Psoas muscle (tissue), 8 donors: ENCODE measurements around the gene MBTPS1. TPM values are rescaled to one million over a fixed set of nuclear protein-coding genes. Genes with fewer than 3 reads are reported as not detected.

Experiments used
- ATAC-seq, 4 donors: fragments of 200-7000 bp; cut with Tn5 transposase; one replicate each; pipeline ENCODE4 v1.9.1; 2020; ENCODE audit warnings: moderate library complexity in 3 of 4, mild to moderate bottlenecking in 2 of 4
- DNase-seq, 2 donors: peaks; one replicate each; pipeline ENCODE4 v3.0.0-alpha.2; 2020
- H3K27ac ChIP-seq: fragments of 200-600 bp; one replicate; pipeline ENCODE4 v1.8.0; 2022
- H3K27me3 ChIP-seq, 3 donors: fragments of 200-600 bp in 1 of 3; one replicate each; pipeline versions ENCODE4 v1.6.1 to v1.8.0; 2013 to 2022; ENCODE audit warnings: low read length in 2 of 3, mild to moderate bottlenecking in 2 of 3, moderate library complexity in 1 of 3; ENCODE audit not compliant: insufficient read depth in 3 of 3
- H3K36me3 ChIP-seq, 2 donors: fragments of 200-600 bp in 1 of 2; one replicate each; pipeline versions ENCODE4 v1.6.1 to v1.8.0; 2013 to 2022; ENCODE audit warnings: low read depth in 1 of 2, mild to moderate bottlenecking in 1 of 2, moderate library complexity in 1 of 2; ENCODE audit not compliant: insufficient read depth in 1 of 2
- H3K4me1 ChIP-seq: fragments of 200-600 bp; one replicate; pipeline ENCODE4 v1.8.0; 2022
- H3K4me3 ChIP-seq: fragments of 200-600 bp; one replicate; pipeline ENCODE4 v1.8.0; 2022; ENCODE audit warnings: mild to moderate bottlenecking
- H3K9me3 ChIP-seq: fragments of 200-600 bp; one replicate; pipeline ENCODE4 v1.8.0; 2022
- WGBS, 3 donors: extraction: QIAGEN DNeasy Blood & Tissue Kit; methylation state at CpG; one replicate each; pipeline versions ENCODE4 v1.1.6 to v1.1.7; 2013; 5-methylcytosine and 5-hydroxymethylcytosine counted together
- intact Hi-C, 2 donors: fragments of 100-400 bp; cut with DNase I; formaldehyde crosslinking; loops; one replicate each; pipeline versions ENCODE4 v1.11.0 to v1.14.2; 2022
- polyA plus RNA-seq, 3 donors: library from polyadenylated mRNA; stranded (reverse); fragments of 200-250 nt; gene quantifications; one replicate each; pipeline ENCODE4 v1.2.3, GENCODE V29; 2013
- total RNA-seq, 4 donors: library from RNA; stranded (reverse); fragmentation: NEBNext Ultra II Directional in 2 of 4; extraction: Animal tissue kit (Norgen Biotek cat#: 25700) in 2 of 4; gene quantifications; one replicate each; pipeline versions ENCODE4 v1.2.1 to v1.2.4, GENCODE V29; 2021 to 2023
- TF ChIP-seq, protein P1 (sequence below): fragments of 200-600 bp; IDR thresholded peaks from one replicate; pipeline ENCODE4 v1.8.0; 2022; ENCODE audit warnings: antibody characterized with exemption
- donor health status: healthy with polysubstance abuse.
- donor health status: DM: no; HTN: no; CAD: no; lungs with moderate emphysema.
- donor health status: Bipolar disorder and iron deficiency.
- donor health status: healthy.
- donor health status: DM: yes; HTN: yes; CAD: no.
- donor health status: DM: no; HTN: no; CAD: no.
- donor health status: DM: no; HTN: no; CAD: no.
- donor health status: DM: yes; HTN: yes; CAD: no.

Gene MBTPS1
- total and polyA plus RNA-seq, 7 donors, result 18.6 to 31.8 (median 28.8) TPM

DNA sequence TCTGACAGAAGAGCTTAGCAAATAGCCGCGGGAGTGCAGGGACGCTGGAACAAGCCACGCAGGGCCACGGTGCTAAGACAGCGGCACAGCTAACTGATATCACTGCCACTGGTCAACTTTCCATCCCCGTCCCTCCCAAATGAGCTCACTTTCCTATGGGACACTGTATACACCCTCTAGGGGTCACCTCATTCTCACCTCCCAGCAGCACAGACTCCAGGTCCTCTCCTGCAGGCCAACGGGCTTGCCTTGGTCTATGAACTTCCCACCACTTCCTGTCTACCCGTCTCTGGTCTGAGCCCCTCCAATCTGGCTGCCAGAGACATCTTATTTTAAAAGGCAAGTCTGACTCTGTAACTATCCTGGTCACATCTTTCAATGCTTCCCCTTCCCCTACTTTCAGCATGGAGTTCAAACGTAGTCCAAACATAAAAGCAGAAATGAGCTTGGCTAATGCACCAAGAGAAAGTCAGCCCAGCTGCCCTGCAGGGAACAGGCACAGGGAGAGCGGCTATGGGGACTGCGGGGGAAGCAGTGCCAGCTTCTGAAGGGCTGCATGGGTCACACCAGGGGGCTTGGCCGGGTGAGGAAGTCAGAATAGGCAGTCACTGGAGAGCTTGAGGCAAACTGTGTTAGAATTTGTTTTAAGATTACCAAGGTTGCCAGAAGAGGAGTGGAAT lies 47.8 kb downstream of the MBTPS1 start:
- intact Hi-C loops, result no loop called here
- Histone ChIP-seq H3K9me3 (no peaks in the 10 kb centered on the region), H3K4me3 (no peak overlapping the region), H3K27me3 (no peaks in the 10 kb centered on the region), H3K4me1 (no peaks in the 10 kb centered on the region), H3K27ac (no peak overlapping the region), H3K36me3 (peaks cover 19 to 99% of the 10 kb centered on the region in 2 donors)
- WGBS, 3 donors, result 81 to 88% (median 82%) methylated on average over 13 of the region's 13 CpGs
- ATAC-seq (peak in 2 of 4 donors; percentile 19 to 25), DNase-seq (no peak)
- TF ChIP-seq, protein P1, sequence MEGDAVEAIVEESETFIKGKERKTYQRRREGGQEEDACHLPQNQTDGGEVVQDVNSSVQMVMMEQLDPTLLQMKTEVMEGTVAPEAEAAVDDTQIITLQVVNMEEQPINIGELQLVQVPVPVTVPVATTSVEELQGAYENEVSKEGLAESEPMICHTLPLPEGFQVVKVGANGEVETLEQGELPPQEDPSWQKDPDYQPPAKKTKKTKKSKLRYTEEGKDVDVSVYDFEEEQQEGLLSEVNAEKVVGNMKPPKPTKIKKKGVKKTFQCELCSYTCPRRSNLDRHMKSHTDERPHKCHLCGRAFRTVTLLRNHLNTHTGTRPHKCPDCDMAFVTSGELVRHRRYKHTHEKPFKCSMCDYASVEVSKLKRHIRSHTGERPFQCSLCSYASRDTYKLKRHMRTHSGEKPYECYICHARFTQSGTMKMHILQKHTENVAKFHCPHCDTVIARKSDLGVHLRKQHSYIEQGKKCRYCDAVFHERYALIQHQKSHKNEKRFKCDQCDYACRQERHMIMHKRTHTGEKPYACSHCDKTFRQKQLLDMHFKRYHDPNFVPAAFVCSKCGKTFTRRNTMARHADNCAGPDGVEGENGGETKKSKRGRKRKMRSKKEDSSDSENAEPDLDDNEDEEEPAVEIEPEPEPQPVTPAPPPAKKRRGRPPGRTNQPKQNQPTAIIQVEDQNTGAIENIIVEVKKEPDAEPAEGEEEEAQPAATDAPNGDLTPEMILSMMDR, result no peak

DNA sequence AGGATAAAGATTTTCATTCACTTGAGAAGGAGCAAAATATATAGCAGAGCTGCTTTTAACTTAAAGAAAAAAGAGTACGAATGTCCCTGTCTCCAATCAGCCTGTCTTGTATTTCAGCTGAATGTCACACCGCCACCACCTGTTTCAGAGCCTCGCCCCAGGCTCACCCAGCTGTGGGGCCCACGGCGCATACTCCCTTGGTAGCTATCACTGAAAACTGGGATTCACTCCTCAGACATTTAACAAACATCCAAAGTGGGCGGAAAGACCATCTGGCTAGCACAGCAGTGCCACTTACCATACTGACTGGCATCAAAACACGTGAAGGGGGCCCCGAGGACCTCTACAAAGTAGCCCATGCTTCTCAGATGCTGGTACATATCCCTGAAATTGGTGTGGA lies 48.7 kb downstream of the MBTPS1 start:
- ATAC-seq (no peak), DNase-seq (no peak)
- intact Hi-C loops, result no loop called here
- H3K4me3 ChIP-seq, result no peak overlapping the region
- no peak overlapping the region for H3K27ac ChIP-seq
- H3K27me3 ChIP-seq, result no peaks in the 10 kb centered on the region
- H3K9me3 ChIP-seq, result no peaks in the 10 kb centered on the region
- WGBS, 3 donors, result 75 to 84% (median 77%) methylated on average over 8 of the region's 8 CpGs
- TF ChIP-seq, protein P1, result no peak
- peaks cover 19 to 99% of the 10 kb centered on the region in 2 donors for H3K36me3 ChIP-seq
- H3K4me1 ChIP-seq, result no peaks in the 10 kb centered on the region

DNA sequence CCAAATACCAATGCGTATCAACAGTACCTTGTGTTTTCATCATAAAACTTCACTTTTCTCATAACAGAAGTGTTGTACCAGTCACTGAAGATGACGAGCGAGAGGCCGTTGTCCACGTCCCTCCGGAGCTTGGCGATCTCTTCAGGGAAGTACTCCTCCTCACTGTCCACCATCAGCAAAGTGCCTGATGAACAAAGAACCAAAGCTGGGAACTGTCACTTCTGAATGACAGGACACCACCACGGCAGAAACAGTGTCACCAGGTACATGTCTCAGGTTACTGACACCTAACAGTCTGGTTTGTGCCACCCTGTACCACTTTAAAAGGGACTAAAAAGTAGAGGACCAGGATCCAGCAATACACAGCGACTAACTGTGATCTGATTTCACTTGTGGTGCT lies 49.1 kb downstream of the MBTPS1 start:
- DNase-seq (no peak), ATAC-seq (no peak)
- intact Hi-C loops, result no loop called here
- Histone ChIP-seq H3K27ac (no peak overlapping the region), H3K9me3 (no peaks in the 10 kb centered on the region), H3K36me3 (peaks cover 19 to 99% of the 10 kb centered on the region in 2 donors), H3K4me1 (no peaks in the 10 kb centered on the region), H3K4me3 (no peak overlapping the region), H3K27me3 (no peaks in the 10 kb centered on the region)
- WGBS, 3 donors, result 84 to 86% (median 86%) methylated on average over 9 of the region's 9 CpGs
- TF ChIP-seq, protein P1, result no peak

DNA sequence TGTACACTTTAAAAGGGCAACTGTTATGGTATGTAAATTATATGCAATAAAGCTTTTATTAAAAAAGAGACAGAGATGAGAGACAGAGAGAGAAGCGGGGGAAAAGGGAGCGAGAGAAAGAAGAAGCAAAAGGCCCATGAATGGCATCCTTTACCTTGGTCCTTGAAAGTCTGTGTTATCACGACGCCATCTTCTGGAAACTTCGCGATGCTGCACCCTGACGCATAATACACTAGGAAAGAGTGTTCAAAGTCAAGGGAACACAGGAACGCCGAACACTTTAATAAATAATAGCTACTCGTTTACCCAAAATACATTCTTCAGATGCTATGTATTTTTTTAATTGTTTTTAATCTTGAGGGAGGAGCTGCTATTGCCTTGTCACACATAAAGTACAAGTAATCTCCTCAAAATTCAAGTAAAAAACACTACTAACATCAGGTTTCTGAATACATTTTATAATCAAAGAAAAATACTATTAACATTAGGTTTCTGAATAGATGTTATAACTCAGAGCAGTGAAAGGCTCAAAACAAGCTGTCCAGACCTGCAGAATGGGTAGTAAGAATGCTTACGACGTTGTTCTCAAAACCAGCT lies 51.1 kb downstream of the MBTPS1 start:
- Histone ChIP-seq H3K4me3 (no peak overlapping the region), H3K36me3 (peaks cover 21 to 100% of the 10 kb centered on the region in 2 donors), H3K4me1 (no peaks in the 10 kb centered on the region), H3K27ac (no peak overlapping the region), H3K27me3 (no peaks in the 10 kb centered on the region), H3K9me3 (no peaks in the 10 kb centered on the region)
- TF ChIP-seq, protein P1, result peak; percentile 67
- intact Hi-C loops, result loop anchor here in 1 of 2 donors (2.0 kb wide), 1 partner anchor 139 kb away; no protein-coding TSS in a partner anchor
- WGBS, 3 donors, result 41 to 44% (median 42%) methylated on average over 12 of the region's 12 CpGs
- peak in 1 of 2 donors; percentile 44 for DNase-seq
- ATAC-seq, result peak; percentile 60 to 72 (median 66)
